ENCODE measurements around the gene UMOD. TPM values are rescaled to one million over a fixed set of nuclear protein-coding genes. Genes with fewer than 3 reads are reported as not detected.
"Not testable (repeated sequence)": the region's sequence is repeated elsewhere in the genome, so short reads cannot be mapped to it uniquely, and the experiment has no call there.

The UMOD gene
- total RNA-seq, 2 donors from 2014 or later = not detected

DNA sequence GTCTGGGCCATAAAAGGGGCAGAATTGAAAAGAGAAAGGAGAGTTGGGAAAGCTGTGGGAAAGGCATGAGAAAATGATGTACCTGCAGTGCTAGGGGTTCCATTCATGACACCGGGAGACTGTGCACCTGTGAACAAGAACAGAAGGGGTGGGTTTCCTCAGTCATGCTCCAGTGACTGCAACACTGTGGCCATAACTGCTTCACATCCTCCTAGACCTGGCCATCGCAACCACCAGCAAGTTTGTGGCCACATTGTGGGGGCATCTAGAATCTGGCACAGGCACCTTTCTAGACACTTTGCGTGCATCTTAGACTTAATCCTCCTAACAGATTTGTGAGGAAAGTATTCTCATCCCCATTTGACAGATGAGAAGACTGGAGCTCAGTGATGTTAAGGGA lies 37.9 kb downstream of the UMOD start:
- H3K4me3 Mint-ChIP-seq = no peak overlapping the region
- no peaks in the 10 kb centered on the region for H3K4me1 Mint-ChIP-seq (ENCODE audit: low read depth)
- no peaks in the 10 kb centered on the region for H3K27me3 Mint-ChIP-seq (ENCODE audit: low read depth)
- H3K36me3 Mint-ChIP-seq (ENCODE audit: insufficient read depth in 2 of 2) = no peaks in the 10 kb centered on the region
- H3K27ac Mint-ChIP-seq = no peak overlapping the region
- DNase-seq = no peak
- ATAC-seq (replicated peaks in 1 of 2) = no peak
- peaks cover 0 to 3% of the 10 kb centered on the region in 2 donors for H3K9me3 Mint-ChIP-seq

- Mint-ChIP-seq H3K4me3 (no peak overlapping the region), H3K36me3 (ENCODE audit: insufficient read depth in 2 of 2) (no peaks in the 10 kb centered on the region), H3K4me1 (ENCODE audit: low read depth) (no peaks in the 10 kb centered on the region), H3K9me3 (peaks cover 0 to 3% of the 10 kb centered on the region in 2 donors), H3K27me3 (ENCODE audit: low read depth) (no peaks in the 10 kb centered on the region), H3K27ac (no peak overlapping the region)
- DNase-seq = no peak
- no peak for ATAC-seq (replicated peaks in 1 of 2)
Observed at GRCh38 chr16:20313741-20314140, 38.8 kb downstream of the UMOD start.

GRCh38 chr16:20312536-20313095 lies 39.9 kb downstream of the UMOD start:
- not testable (repeated sequence) for H3K36me3 Mint-ChIP-seq (ENCODE audit: insufficient read depth in 2 of 2); H3K27me3 Mint-ChIP-seq (ENCODE audit: low read depth); H3K4me1 Mint-ChIP-seq (ENCODE audit: low read depth); H3K27ac Mint-ChIP-seq; H3K9me3 Mint-ChIP-seq; DNase-seq; ATAC-seq (replicated peaks in 1 of 2); H3K4me3 Mint-ChIP-seq

DNA sequence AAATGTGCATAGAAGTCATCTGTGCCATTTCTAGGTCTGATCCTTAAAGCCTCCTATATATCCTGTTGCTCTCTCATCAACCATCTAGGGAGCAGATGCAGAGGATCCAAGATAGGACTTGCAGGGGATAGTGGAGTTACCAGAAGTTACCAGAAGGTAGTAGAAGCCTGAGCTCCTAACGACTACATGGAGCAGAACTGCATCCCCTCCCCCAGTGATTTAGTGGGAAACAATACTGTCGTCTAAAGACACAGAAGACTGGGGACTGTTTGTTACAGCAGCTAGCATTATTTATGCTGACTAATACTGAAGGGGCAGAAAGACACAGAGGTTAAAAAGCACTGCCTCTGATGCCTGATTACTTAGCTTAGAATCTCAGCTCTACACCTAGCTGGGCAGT lies 41.0 kb downstream of the UMOD start:
- no peak overlapping the region for H3K4me3 Mint-ChIP-seq
- ATAC-seq (replicated peaks in 1 of 2) = no peak
- no peak overlapping the region for H3K27ac Mint-ChIP-seq
- no peak for DNase-seq
- peaks cover 0 to 3% of the 10 kb centered on the region in 2 donors for H3K9me3 Mint-ChIP-seq
- no peaks in the 10 kb centered on the region for H3K4me1 Mint-ChIP-seq (ENCODE audit: low read depth)
- no peaks in the 10 kb centered on the region for H3K36me3 Mint-ChIP-seq (ENCODE audit: insufficient read depth in 2 of 2)
- no peaks in the 10 kb centered on the region for H3K27me3 Mint-ChIP-seq (ENCODE audit: low read depth)

- peaks cover 0 to 3% of the 10 kb centered on the region in 2 donors for H3K9me3 Mint-ChIP-seq
- DNase-seq (no peak), ATAC-seq (replicated peaks in 1 of 2) (no peak)
- no peak overlapping the region for H3K27ac Mint-ChIP-seq
- H3K36me3 Mint-ChIP-seq (ENCODE audit: insufficient read depth in 2 of 2) = no peaks in the 10 kb centered on the region
- no peak overlapping the region for H3K4me3 Mint-ChIP-seq
- no peaks in the 10 kb centered on the region for H3K4me1 Mint-ChIP-seq (ENCODE audit: low read depth)
- H3K27me3 Mint-ChIP-seq (ENCODE audit: low read depth) = no peaks in the 10 kb centered on the region
Observed at GRCh38 chr16:20310421-20311395, 41.8 kb downstream of the UMOD start.

GRCh38 chr16:20309786-20310185 lies 42.7 kb downstream of the UMOD start:
- no peak for ATAC-seq (replicated peaks in 1 of 2)
- Mint-ChIP-seq H3K27ac (no peak overlapping the region), H3K4me3 (no peak overlapping the region), H3K27me3 (ENCODE audit: low read depth) (no peaks in the 10 kb centered on the region), H3K9me3 (peaks cover 0 to 3% of the 10 kb centered on the region in 2 donors), H3K4me1 (ENCODE audit: low read depth) (no peaks in the 10 kb centered on the region), H3K36me3 (ENCODE audit: insufficient read depth in 2 of 2) (no peaks in the 10 kb centered on the region)
- DNase-seq = no peak

DNA sequence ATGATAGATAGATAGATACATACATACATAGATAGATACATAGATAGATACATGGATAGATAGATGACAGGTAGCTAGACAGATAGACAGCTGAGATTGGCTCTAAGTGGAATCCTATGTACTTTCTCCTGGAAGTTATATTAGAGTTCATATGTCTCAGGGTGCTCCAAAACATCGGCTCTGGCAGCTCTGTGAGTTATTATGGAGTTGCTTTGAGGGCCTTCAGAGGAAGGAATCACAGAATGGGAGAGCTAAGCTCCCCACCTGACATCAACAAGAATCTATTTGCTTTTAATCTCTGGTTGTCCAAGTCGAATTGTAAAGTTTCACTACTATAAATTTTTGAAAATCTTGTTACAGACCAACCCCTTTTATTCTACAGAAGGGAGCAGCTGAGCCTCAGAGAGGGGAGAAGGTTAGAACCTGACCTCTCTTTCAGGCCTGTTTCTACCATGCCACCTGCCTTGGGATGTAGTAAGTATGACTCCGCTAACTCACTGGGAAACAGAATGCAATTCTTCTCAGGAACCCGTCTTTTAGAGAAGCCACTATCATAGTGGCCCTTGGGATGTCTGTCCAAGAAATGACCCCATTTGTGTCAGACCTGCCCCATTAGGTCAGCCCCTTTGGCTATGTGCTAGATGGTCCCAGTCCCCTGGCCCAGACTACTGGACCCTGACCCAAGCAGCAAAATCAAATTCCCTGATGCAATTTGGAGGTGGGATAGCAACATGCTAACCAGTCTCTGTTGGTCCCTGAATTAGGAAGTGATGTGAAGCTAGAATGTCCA lies 43.5 kb downstream of the UMOD start:
- H3K36me3 Mint-ChIP-seq (ENCODE audit: insufficient read depth in 2 of 2) = no peaks in the 10 kb centered on the region
- DNase-seq = no peak
- no peaks in the 10 kb centered on the region for H3K4me1 Mint-ChIP-seq (ENCODE audit: low read depth)
- H3K4me3 Mint-ChIP-seq = no peak overlapping the region
- H3K27me3 Mint-ChIP-seq (ENCODE audit: low read depth) = no peaks in the 10 kb centered on the region
- H3K9me3 Mint-ChIP-seq = peaks cover 0 to 3% of the 10 kb centered on the region in 2 donors
- H3K27ac Mint-ChIP-seq = no peak overlapping the region
- ATAC-seq (replicated peaks in 1 of 2) = no peak

DNA sequence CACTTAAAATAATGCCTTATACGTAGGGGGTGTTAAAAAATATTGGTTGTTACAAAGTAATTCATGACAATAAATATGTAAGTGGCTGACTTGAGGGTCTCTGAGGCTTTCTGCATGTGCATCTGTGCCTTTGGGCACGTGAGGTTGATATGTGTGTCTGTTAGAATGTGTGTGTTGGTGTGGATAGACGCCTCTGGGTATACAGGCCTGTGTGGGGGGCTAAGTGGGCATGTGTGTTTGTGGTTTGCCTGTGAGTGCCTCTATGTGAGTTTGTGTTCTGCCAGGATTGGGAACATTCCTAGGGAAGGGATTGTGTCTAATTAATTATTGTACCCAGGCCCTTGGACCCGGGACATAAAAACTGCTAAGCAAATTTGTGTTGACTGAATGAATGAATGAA lies 44.2 kb downstream of the UMOD start:
- Mint-ChIP-seq H3K9me3 (peaks cover 0 to 2% of the 10 kb centered on the region in 2 donors), H3K27me3 (ENCODE audit: low read depth) (no peaks in the 10 kb centered on the region), H3K4me1 (ENCODE audit: low read depth) (no peaks in the 10 kb centered on the region), H3K27ac (no peak overlapping the region), H3K4me3 (no peak overlapping the region), H3K36me3 (ENCODE audit: insufficient read depth in 2 of 2) (no peaks in the 10 kb centered on the region)
- DNase-seq (no peak), ATAC-seq (replicated peaks in 1 of 2) (no peak)

- no peaks in the 10 kb centered on the region for H3K9me3 Mint-ChIP-seq
- no peak overlapping the region for H3K27ac Mint-ChIP-seq
- H3K36me3 Mint-ChIP-seq (ENCODE audit: insufficient read depth in 2 of 2) = no peaks in the 10 kb centered on the region
- no peak for ATAC-seq (replicated peaks in 1 of 2)
- no peaks in the 10 kb centered on the region for H3K27me3 Mint-ChIP-seq (ENCODE audit: low read depth)
- DNase-seq = no peak
- no peaks in the 10 kb centered on the region for H3K4me1 Mint-ChIP-seq (ENCODE audit: low read depth)
- no peak overlapping the region for H3K4me3 Mint-ChIP-seq
Observed at GRCh38 chr16:20307791-20308190, 44.7 kb downstream of the UMOD start.

DNA sequence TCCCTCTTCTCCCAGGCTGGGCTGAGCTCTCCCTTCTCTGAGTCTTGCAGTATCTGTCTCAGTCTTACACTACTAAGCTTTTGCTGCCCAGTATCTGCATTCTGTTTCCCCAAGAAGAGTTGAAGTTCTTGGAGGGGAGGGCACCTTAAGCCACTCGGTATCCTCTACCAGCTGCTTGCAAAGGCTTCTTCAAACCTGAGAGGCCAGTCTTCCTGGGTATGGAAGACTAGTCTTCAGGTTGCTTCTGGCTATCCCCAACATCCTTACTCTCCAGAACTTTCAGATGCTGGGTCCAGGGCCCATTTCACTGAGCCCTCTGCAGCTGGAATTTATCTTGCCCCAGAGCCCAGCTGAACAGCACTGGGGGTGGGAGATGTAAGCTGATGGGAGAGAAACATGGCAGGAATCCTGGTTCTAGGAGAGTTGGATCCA lies 45.3 kb downstream of the UMOD start:
- no peak overlapping the region for H3K4me3 Mint-ChIP-seq
- no peaks in the 10 kb centered on the region for H3K36me3 Mint-ChIP-seq (ENCODE audit: insufficient read depth in 2 of 2)
- DNase-seq (no peak), ATAC-seq (replicated peaks in 1 of 2) (no peak)
- H3K4me1 Mint-ChIP-seq (ENCODE audit: low read depth) = no peaks in the 10 kb centered on the region
- H3K27ac Mint-ChIP-seq = no peak overlapping the region
- H3K9me3 Mint-ChIP-seq = no peaks in the 10 kb centered on the region
- no peaks in the 10 kb centered on the region for H3K27me3 Mint-ChIP-seq (ENCODE audit: low read depth)

DNA sequence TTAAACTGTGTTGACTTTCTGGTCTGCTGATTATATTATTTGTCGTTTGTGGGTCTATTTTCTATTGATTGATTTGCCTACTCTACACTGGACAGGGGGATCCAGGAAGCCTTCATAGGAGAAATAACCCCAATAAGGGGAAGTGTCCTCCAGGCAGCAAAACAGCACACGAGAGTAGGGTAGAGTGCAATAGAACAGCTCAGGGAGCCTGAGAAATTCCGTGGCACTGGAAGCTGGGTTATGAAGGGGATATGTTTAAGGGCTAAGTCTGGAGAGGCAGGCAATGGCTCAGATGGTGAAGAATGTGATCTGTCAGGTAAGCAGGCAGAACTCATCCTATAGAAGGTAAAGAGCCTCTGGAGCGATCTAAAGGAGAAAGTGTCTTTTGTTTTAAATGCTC lies 46.1 kb downstream of the UMOD start:
- Mint-ChIP-seq H3K27ac (no peak overlapping the region), H3K36me3 (ENCODE audit: insufficient read depth in 2 of 2) (no peaks in the 10 kb centered on the region), H3K4me1 (ENCODE audit: low read depth) (no peaks in the 10 kb centered on the region), H3K4me3 (no peak overlapping the region), H3K9me3 (no peaks in the 10 kb centered on the region), H3K27me3 (ENCODE audit: low read depth) (peaks cover 6% of the 10 kb centered on the region)
- ATAC-seq (replicated peaks in 1 of 2) = no peak
- no peak for DNase-seq

DNA sequence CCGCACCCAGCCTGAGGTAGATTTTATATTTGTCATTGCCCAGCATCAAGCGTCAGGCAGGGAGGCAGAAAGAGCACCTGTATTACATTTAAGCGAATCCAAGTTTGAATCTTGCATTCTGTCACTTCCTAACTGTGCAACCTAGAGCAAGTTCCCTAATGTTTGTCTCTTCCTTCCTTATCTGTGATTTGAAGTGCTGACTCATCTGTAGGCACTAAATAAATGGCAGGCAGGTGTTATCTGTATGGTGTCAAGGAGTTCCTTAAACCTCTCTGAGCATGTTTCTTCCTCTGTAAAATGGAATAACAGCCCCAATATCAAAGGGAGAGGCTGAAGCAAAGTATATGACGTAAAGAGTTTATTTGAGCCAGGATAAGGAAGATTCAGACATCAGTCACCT lies 49.5 kb downstream of the UMOD start:
- no peak for ATAC-seq (replicated peaks in 1 of 2)
- Mint-ChIP-seq H3K4me1 (ENCODE audit: low read depth) (peaks cover 5% of the 10 kb centered on the region), H3K27ac (no peak overlapping the region), H3K4me3 (no peak overlapping the region), H3K36me3 (ENCODE audit: insufficient read depth in 2 of 2) (no peaks in the 10 kb centered on the region), H3K9me3 (no peaks in the 10 kb centered on the region), H3K27me3 (ENCODE audit: low read depth) (peaks cover 30% of the 10 kb centered on the region)
- no peak for DNase-seq

DNA sequence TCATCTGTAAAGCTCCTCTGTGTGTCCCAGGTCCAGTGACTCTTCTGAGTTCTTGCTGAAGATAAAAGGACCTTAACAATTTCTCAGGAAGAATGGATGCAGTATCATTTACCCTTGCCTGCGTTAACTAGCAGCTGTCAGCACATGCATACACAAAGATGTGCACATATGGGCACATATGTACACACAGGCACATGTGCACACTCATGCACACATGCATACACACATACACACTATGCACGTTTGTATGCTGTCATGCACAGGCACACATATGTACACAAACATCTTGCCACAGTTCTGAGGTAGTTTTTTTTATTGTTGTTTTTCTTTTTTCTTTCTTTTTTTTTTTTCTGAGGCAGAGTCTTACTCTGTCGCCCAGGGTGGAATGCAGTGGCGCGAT lies 50.1 kb downstream of the UMOD start:
- no peak overlapping the region for H3K4me3 Mint-ChIP-seq
- ATAC-seq (replicated peaks in 1 of 2) = no peak
- H3K4me1 Mint-ChIP-seq (ENCODE audit: low read depth) = peaks cover 5% of the 10 kb centered on the region

More for the DNA sequence above, 50.1 kb downstream of the UMOD start:
- no peak for DNase-seq
- H3K27ac Mint-ChIP-seq = no peak overlapping the region
- H3K36me3 Mint-ChIP-seq (ENCODE audit: insufficient read depth in 2 of 2) = no peaks in the 10 kb centered on the region
- H3K27me3 Mint-ChIP-seq (ENCODE audit: low read depth) = peaks cover 30% of the 10 kb centered on the region
- no peaks in the 10 kb centered on the region for H3K9me3 Mint-ChIP-seq

All from activated T-cell treated with anti-CD3 and anti-CD28 coated beads, Interleukin-2, amount 50 U/mL, for 72 hours (primary cell).